Measurements from ENCODE around the gene AHI1. TPM values are rescaled to one million over a fixed set of nuclear protein-coding genes. Genes with fewer than 3 reads are reported as not detected.

Gene AHI1
- total RNA-seq (2022; extraction: Qiagen RNA extraction), result 7.7 to 10.6 TPM (median 9.2 TPM) in 5 replicates

DNA sequence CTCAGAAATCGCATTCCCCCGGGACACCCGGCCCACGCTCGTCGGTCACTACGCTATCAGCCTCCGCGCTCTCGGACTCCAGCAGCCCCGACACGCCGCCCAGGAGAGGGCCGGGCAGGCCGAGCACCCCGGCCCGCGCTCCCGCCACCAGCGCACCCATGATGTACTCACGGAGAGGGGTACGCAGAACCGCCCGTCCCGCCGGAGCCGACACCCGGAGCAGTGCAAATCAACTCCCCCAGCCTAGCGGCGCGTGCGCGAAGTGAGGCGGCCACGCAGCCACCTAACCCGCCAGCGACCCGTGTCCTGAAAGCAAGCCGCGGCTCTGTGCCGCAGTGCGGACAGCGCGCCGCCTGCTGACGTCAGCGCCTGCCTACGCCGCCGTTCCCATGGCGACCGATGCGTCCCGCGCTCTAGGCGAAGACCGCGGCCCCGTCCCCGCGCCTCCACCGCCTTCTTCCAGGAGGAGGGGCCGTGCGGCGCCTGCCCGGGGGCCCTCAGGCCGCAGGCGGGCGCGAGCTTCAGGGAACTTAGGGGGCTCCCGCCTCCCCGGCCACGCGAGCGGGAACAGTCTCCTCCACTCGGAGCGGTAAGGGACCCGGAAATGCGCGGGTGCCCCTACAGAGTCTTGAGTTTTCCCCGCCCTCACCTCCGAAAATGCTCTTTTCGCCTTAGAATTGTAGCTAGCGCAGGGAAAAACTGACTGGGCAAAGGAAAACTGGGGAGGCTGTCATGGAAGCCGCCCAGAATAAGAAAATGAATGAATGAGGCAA is at the start of gene AHI1:
TSS of gene AHI1 (minus strand) at position 329 of the 773 bp plus-strand sequence. CDS start 5,503 bp downstream, outside the sequence.

